PC-3 (cell line): Measurements from ENCODE around the gene OTUB1. TPM values are rescaled to one million over a fixed set of nuclear protein-coding genes. Genes with fewer than 3 reads are reported as not detected.

Source experiments
- ATAC-seq: fragments of 200-7000 bp; cut with Tn5 transposase; 2 replicates; pipeline ENCODE4 v1.9.1; 2020; ENCODE audit warnings: mild to moderate bottlenecking, moderate library complexity
- BruUV-seq: library from RNA; stranded (reverse); fragments of 400-500 nt; replicated peaks from 2 replicates; lab custom pipeline; 2021; lab: Mats Ljungman, UMichigan
- CTCF ChIA-PET: fragments of 300-600 bp; sonication (Branson Sonifier 250); formaldehyde crosslinking; loops from one replicate; lab custom pipeline; 2022; ENCODE audit warnings: antibody characterized with exemption; lab: Charles Lee
- POLR2A ChIA-PET: fragments of 300-600 bp; sonication (Branson Sonifier 250); formaldehyde crosslinking; loops from one replicate; lab custom pipeline; 2022; ENCODE audit warnings: antibody characterized with exemption; ENCODE audit not compliant: unreplicated experiment; lab: Charles Lee
- DNase-seq: peaks from one replicate; pipeline ENCODE4 v3.0.0-alpha.2; 2015
- H2AFZ ChIP-seq: fragments of 300-600 bp; sonication (generic); 2 replicates; pipeline ENCODE4 v1.6.0; 2016; ENCODE audit warnings: antibody characterized with exemption, low read length
- H3F3A ChIP-seq: fragments of 300-600 bp; sonication (generic); one replicate; pipeline ENCODE4 v1.6.0; 2017; ENCODE audit warnings: antibody characterized with exemption, low read length, control low read depth, mild to moderate bottlenecking; ENCODE audit not compliant: unreplicated experiment
- H3K27ac ChIP-seq: fragments of 300-600 bp; sonication (generic); 2 replicates; pipeline ENCODE4 v1.5.1; 2016; ENCODE audit warnings: mild to moderate bottlenecking, low read length
- H3K27me3 ChIP-seq: fragments of 300-600 bp; sonication (generic); 2 replicates; pipeline ENCODE4 v1.6.1; 2016; ENCODE audit warnings: low read length, mixed read lengths
- H3K36me3 ChIP-seq: fragments of 300-600 bp; sonication (generic); 2 replicates; pipeline ENCODE4 v1.6.1; 2016; ENCODE audit warnings: low read depth, mixed run types, low read length, mixed read lengths
- H3K4me1 ChIP-seq: fragments of 300-600 bp; sonication (generic); 2 replicates; pipeline ENCODE4 v1.5.1; 2016; ENCODE audit warnings: low read length; ENCODE audit not compliant: insufficient read depth
- H3K4me2 ChIP-seq: fragments of 300-600 bp; sonication (generic); 2 replicates; pipeline ENCODE4 v1.6.0; 2016; ENCODE audit warnings: low read length
- H3K4me3 ChIP-seq: fragments of 300-600 bp; sonication (generic); 2 replicates; pipeline ENCODE4 v1.5.1; 2016; ENCODE audit warnings: mild to moderate bottlenecking, low read length, mixed read lengths
- H3K79me2 ChIP-seq: fragments of 300-600 bp; sonication (generic); 2 replicates; pipeline ENCODE4 v1.6.1; 2017; ENCODE audit warnings: low read length, mixed read lengths
- H3K9ac ChIP-seq: fragments of 300-600 bp; sonication (generic); 2 replicates; pipeline ENCODE4 v1.6.0; 2016; ENCODE audit warnings: mild to moderate bottlenecking, low read length
- H3K9me2 ChIP-seq: fragments of 300-600 bp; sonication (generic); replicated peaks from 2 replicates; pipeline ENCODE4 v1.6.1; 2016; ENCODE audit warnings: mixed run types, low read length, mixed read lengths
- H3K9me3 ChIP-seq: fragments of 300-600 bp; sonication (generic); 2 replicates; pipeline ENCODE4 v1.6.1; 2016; ENCODE audit warnings: low read length, mixed read lengths
- H4K20me1 ChIP-seq: fragments of 300-600 bp; sonication (generic); 2 replicates; pipeline ENCODE4 v1.6.1; 2016; ENCODE audit warnings: low read length, mixed read lengths
- EZH2 ChIP-seq: fragments of 300-600 bp; sonication (generic); IDR thresholded peaks from one replicate; pipeline ENCODE4 v1.6.1; 2017; ENCODE audit warnings: antibody characterized with exemption, mild to moderate bottlenecking, low read length; ENCODE audit not compliant: unreplicated experiment
- EZH2phosphoT487 ChIP-seq: fragments of 300-600 bp; sonication (generic); IDR thresholded peaks from 2 replicates; pipeline ENCODE4 v1.6.1; 2018; ENCODE audit warnings: mild to moderate bottlenecking, antibody characterized with exemption, low read length, borderline replicate concordance
- intact Hi-C: fragments of 100-400 bp; cut with micrococcal nuclease; formaldehyde crosslinking; loops from 2 replicates; pipeline ENCODE4 v1.9.0; 2023
- total RNA-seq: library from RNA; depleted of rRNA; stranded (reverse); fragments of >200 nt; gene quantifications from 2 replicates; pipeline ENCODE4 v1.2.3, GENCODE V29; 2014
- TF ChIP-seq, protein P1 (sequence below): fragments of 300-600 bp; sonication (generic); conservative IDR thresholded peaks from 2 replicates; pipeline ENCODE4 v1.5.1; 2017; ENCODE audit warnings: antibody characterized with exemption, low read depth, mild to moderate bottlenecking, low read length

OTUB1 gene
- total RNA-seq, 1 experiment from 2014 or later, result 129 TPM

DNA sequence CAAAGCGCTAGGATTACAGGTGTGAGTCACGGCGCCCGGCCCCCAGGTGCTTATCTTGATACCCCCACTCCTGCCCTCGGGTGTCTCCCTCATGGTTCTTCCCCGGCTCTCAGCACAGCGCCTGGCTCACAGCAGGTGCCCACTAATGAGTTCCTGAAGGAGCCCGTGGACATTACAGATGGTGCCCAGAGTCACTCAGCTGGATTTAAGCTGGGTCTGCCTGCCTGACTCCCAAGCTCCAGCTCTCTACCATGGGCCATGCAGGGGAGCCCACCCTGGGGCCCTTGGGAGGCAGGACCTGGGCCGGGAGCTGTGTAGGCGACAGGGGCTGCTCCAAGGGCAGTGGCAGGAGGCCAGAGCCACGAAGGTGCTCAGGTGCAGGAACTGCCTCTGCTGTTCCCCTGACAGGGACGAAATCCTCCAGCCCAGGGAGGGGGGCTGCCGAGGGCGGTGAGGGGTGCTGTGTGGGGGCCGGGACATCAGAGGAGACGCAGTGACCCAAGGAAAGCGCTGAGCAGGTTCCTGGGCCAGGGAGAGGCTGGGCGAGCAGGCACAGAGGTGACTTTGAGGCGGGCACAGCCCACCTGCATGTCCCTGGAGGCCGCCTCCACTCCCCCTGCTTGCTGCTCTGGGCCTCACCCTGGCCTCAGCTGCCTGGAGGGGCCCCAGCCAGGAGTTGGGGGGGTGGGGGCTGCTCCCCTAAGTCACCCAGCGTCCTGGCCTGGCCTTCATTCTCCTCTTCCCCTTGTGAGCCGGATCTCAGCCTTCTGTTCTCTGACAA is 34.9 kb downstream of the OTUB1 start:
- no peaks in the 10 kb centered on the region for H3K79me2 ChIP-seq
- no TSS peak for BruUV-seq
- no peak for ATAC-seq
- H2AFZ ChIP-seq, result no peak overlapping the region
- no peak overlapping the region for H3K9ac ChIP-seq
- no peaks in the 10 kb centered on the region for H3K36me3 ChIP-seq
- H3K4me3 ChIP-seq, result no peak overlapping the region
- ChIA-PET CTCF (no interaction called here), POLR2A (interaction anchor here (0.6 kb wide), 1 partner anchor 135 kb away, joined by 8 read pairs; no protein-coding TSS in a partner anchor)
- no peaks in the 10 kb centered on the region for H3K9me2 ChIP-seq
- no peak for DNase-seq
- no peaks in the 10 kb centered on the region for H3F3A ChIP-seq
- no peaks in the 10 kb centered on the region for H3K27me3 ChIP-seq
- no peak overlapping the region for H3K27ac ChIP-seq
- no peak overlapping the region for H3K4me2 ChIP-seq
- no peaks in the 10 kb centered on the region for H3K4me1 ChIP-seq
- no peak for TF ChIP-seq EZH2
- TF ChIP-seq, protein P1, sequence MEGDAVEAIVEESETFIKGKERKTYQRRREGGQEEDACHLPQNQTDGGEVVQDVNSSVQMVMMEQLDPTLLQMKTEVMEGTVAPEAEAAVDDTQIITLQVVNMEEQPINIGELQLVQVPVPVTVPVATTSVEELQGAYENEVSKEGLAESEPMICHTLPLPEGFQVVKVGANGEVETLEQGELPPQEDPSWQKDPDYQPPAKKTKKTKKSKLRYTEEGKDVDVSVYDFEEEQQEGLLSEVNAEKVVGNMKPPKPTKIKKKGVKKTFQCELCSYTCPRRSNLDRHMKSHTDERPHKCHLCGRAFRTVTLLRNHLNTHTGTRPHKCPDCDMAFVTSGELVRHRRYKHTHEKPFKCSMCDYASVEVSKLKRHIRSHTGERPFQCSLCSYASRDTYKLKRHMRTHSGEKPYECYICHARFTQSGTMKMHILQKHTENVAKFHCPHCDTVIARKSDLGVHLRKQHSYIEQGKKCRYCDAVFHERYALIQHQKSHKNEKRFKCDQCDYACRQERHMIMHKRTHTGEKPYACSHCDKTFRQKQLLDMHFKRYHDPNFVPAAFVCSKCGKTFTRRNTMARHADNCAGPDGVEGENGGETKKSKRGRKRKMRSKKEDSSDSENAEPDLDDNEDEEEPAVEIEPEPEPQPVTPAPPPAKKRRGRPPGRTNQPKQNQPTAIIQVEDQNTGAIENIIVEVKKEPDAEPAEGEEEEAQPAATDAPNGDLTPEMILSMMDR, result no peak
- TF ChIP-seq EZH2phosphoT487, result no peak
- no peaks in the 10 kb centered on the region for H3K9me3 ChIP-seq
- intact Hi-C loops, result no loop called here
- H4K20me1 ChIP-seq, result no peaks in the 10 kb centered on the region

DNA sequence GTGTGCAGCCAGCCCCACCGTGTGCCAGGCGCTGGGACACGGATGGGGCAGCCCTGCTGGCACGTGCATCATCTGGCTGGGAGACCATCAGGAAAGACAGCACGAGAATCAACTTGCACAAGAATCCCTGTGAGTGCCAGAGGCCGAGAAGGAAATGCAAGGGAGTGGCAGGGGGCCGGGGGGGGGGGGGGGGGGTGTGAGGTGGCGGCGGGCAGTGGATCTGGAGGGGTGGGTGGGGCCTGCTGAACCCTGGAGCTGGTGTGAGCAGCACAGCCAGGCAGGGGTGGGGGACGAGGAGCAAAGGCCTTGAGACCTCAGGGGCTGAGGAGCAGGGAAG is 35.5 kb downstream of the OTUB1 start:
- ChIA-PET POLR2A (no interaction called here), CTCF (no interaction called here)
- no TSS peak for BruUV-seq
- Histone ChIP-seq H3K4me2 (no peak overlapping the region), H3K9me3 (no peaks in the 10 kb centered on the region), H3K9ac (no peak overlapping the region), H3K9me2 (no peaks in the 10 kb centered on the region), H3K36me3 (no peaks in the 10 kb centered on the region), H3F3A (no peaks in the 10 kb centered on the region), H3K27me3 (no peaks in the 10 kb centered on the region), H3K4me1 (no peaks in the 10 kb centered on the region), H3K4me3 (no peak overlapping the region), H3K79me2 (no peaks in the 10 kb centered on the region), H4K20me1 (no peaks in the 10 kb centered on the region), H2AFZ (no peak overlapping the region), H3K27ac (no peak overlapping the region)
- DNase-seq (no peak), ATAC-seq (no peak)
- intact Hi-C loops, result no loop called here
- TF ChIP-seq EZH2phosphoT487, result no peak
- TF ChIP-seq, protein P1, result no peak
- no peak for TF ChIP-seq EZH2

DNA sequence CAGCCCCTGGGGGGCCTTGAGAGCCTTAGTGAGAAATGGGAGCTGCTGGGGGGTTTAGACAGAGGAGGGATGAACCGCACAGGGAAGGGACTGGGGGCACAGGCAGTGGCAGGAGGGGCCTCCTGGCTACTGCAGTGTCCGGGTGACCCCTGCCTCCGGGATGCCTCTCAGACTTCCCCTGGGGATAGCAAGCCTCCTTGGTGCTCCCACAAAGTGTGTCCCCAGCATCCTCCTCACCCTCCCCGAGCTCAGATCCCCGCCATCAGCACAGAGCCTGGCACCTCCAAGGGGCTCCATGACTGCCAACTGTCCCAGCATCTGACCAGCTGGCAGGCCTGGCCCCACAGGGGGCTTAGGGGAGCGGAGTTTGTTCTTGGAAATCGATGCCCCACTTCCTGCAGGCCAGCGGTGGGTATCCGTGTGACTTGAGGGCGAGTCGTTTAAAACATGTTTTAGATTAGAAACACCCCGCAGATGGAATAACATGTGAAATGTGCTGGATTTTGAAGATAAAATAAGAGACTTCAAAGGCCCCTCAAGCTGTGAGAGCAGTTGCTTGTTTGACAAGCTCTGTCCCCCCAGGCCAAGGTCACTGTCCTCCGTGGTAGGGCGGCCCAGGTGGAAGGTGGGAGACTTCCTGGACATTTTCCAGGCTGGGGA is 36.0 kb downstream of the OTUB1 start:
- no peak overlapping the region for H3K27ac ChIP-seq
- ChIA-PET CTCF (no interaction called here), POLR2A (no interaction called here)
- no peaks in the 10 kb centered on the region for H3K4me1 ChIP-seq
- no peak overlapping the region for H3K9ac ChIP-seq
- no peak for ATAC-seq
- H3F3A ChIP-seq, result no peaks in the 10 kb centered on the region
- no peak for DNase-seq
- H2AFZ ChIP-seq, result no peak overlapping the region
- H3K9me2 ChIP-seq, result no peaks in the 10 kb centered on the region
- no peak overlapping the region for H3K4me2 ChIP-seq
- no peak overlapping the region for H3K4me3 ChIP-seq
- H3K36me3 ChIP-seq, result no peaks in the 10 kb centered on the region
- H4K20me1 ChIP-seq, result no peaks in the 10 kb centered on the region
- H3K9me3 ChIP-seq, result no peaks in the 10 kb centered on the region
- BruUV-seq, result no TSS peak
- no peak for TF ChIP-seq EZH2
- TF ChIP-seq, protein P1, result no peak
- TF ChIP-seq EZH2phosphoT487, result no peak
- no peaks in the 10 kb centered on the region for H3K27me3 ChIP-seq
- intact Hi-C loops, result no loop called here
- no peaks in the 10 kb centered on the region for H3K79me2 ChIP-seq
